NB4 (cell line): ENCODE measurements around the gene PSMD13.

ENCODE experiments used
- POLR2A ChIP-seq: IDR thresholded peaks from 2 replicates; pipeline ENCODE4 v1.6.1; 2011; ENCODE audit warnings: mild to moderate bottlenecking; ENCODE audit not compliant: insufficient read length; ENCODE audit errors: extremely low read depth
- TF ChIP-seq, protein P1 (sequence below): IDR thresholded peaks from one replicate; pipeline ENCODE4 v1.5.1; 2012; ENCODE audit warnings: low read depth, low read length
- TF ChIP-seq, protein P2 (sequence below): IDR thresholded peaks from 2 replicates; pipeline ENCODE4 v1.6.1; 2011; ENCODE audit warnings: low read depth, low read length

DNA sequence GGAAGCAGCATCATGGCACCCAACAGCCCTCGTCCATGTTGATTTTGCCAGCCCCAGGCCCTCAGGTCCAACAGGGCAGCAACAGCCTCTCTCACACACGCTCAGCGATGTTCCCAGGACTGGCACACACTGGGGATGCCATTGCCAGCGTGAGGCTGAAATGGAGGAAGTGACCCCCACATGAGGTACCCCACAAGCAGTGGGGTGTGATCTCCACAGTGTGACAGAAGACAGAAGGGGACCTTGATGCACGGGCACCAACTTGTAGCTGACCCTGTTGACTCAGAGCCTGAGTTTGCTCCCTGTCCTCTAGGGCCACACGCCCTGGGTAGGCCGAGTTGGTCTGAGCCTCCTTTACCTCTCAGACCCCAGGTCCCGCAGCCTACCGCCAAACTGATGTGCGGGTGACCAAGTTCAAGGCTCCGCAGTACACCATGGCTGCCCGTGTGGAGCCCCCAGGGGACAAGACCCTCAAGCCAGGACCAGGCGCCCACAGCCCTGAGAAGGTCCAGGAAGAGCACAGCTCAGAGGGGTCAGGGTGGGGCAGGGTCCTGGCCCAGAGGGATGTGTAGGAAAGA, 37.7 kb upstream of the PSMD13 start:
- TF ChIP-seq, protein P1, sequence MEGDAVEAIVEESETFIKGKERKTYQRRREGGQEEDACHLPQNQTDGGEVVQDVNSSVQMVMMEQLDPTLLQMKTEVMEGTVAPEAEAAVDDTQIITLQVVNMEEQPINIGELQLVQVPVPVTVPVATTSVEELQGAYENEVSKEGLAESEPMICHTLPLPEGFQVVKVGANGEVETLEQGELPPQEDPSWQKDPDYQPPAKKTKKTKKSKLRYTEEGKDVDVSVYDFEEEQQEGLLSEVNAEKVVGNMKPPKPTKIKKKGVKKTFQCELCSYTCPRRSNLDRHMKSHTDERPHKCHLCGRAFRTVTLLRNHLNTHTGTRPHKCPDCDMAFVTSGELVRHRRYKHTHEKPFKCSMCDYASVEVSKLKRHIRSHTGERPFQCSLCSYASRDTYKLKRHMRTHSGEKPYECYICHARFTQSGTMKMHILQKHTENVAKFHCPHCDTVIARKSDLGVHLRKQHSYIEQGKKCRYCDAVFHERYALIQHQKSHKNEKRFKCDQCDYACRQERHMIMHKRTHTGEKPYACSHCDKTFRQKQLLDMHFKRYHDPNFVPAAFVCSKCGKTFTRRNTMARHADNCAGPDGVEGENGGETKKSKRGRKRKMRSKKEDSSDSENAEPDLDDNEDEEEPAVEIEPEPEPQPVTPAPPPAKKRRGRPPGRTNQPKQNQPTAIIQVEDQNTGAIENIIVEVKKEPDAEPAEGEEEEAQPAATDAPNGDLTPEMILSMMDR = no peak
- no peak for TF ChIP-seq POLR2A
- TF ChIP-seq, protein P2, sequence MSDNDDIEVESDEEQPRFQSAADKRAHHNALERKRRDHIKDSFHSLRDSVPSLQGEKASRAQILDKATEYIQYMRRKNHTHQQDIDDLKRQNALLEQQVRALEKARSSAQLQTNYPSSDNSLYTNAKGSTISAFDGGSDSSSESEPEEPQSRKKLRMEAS = no peak
